ENCODE data around the gene SRRM1. TPM values are rescaled to one million over a fixed set of nuclear protein-coding genes. Genes with fewer than 3 reads are reported as not detected.

Gene SRRM1
- total and polyA plus RNA-seq, 9 of the 15 experiments (the other 6 are each of a cell fraction or from before 2014, with no cell fraction given), result 54.5 to 268 (median 115) TPM

DNA sequence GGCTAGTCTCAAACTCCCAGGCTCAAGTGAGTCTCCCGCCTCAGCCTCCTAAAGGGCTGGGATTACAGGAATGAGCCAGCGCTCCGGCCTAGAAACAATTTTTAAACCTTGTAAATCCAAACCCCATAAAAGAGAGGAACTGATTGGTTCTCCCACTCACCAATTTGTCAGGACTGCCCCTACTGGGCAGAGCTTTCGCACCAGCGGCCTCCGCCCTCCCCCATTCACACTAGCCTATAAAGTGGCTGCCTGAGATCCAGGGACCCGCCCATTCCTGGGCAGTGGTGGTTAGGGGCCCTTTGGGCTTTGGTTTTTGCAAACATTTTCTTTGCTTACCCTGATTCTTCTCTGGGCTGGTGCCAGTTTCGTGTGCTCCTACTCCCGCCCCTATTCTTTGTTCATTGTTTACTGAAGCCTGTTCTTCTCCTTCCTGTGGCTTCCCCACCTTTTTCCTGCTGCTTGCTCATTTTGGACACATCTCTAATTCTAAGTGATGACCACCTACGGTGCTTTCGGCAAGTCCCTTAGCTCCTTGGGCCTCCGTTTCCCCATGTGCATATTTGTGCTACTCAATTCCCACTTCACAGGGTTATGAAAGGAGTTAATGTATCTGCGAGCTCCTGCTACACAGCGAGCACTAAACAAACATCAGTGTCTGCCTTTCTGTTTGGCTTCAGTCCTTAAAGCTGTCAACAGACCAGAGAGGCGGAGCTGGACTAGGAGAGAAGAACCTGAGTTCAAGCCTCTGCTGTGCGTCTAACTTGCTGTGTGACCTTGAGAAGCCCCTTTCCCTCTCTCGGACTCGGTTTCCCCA, 62.4 kb downstream of the SRRM1 start (continued):
- TF ChIP-seq ZNF668 (CRISPR knock-in tag; IDR thresholded peaks at IDR 0.05) (no peak), ATF1 (CRISPR knock-in tag; IDR thresholded peaks at IDR 0.05) (no peak), ATF1 (tag; IDR thresholded peaks at IDR 0.05) (peak; percentile 54; the same call in 1 of the 2 replicates), ILF3 (IDR thresholded peaks at IDR 0.05; ENCODE audit: borderline replicate concordance) (no peak), ETV5 (CRISPR knock-in tag; IDR thresholded peaks at IDR 0.05; ENCODE audit: low read depth) (no peak), MAFG (tag; conservative IDR thresholded peaks at IDR 0.05) (no peak), MCM3 (IDR thresholded peaks at IDR 0.05) (no peak), PHB2 (IDR thresholded peaks at IDR 0.05; ENCODE audit: low read depth) (no peak), GABPB1 (CRISPR knock-in tag; IDR thresholded peaks at IDR 0.05) (no peak), PHF8 (IDR thresholded peaks at IDR 0.05; ENCODE audit: borderline replicate concordance, low read length) (peak; percentile 51; the same call in 1 of the 2 replicates), CREB1 (IDR thresholded peaks at IDR 0.05) (no peak), CREB1 (CRISPR knock-in tag; IDR thresholded peaks at IDR 0.05) (no peak; the same call in 1 of the 2 replicates), TAF7 (tag; IDR thresholded peaks at IDR 0.05) (no peak), CHD2 (IDR thresholded peaks at IDR 0.05; ENCODE audit: low read depth, low read length) (0 out of 2 replicates have a peak, but pooled peaks have one; percentile 48), SMAD4 (CRISPR knock-in tag; conservative IDR thresholded peaks at IDR 0.05) (0 out of 2 replicates have a peak, but pooled peaks have one; percentile 33), PHTF2 (CRISPR knock-in tag; IDR thresholded peaks at IDR 0.05) (no peak), ETV1 (tag; conservative IDR thresholded peaks at IDR 0.05; ENCODE audit: low read depth) (no peak), CCAR2 (IDR thresholded peaks at IDR 0.05; ENCODE audit: low read depth, low read length) (no peak), SIN3B (IDR thresholded peaks at IDR 0.05; ENCODE audit: low read depth) (no peak)
- TF ChIP-seq, protein P1, sequence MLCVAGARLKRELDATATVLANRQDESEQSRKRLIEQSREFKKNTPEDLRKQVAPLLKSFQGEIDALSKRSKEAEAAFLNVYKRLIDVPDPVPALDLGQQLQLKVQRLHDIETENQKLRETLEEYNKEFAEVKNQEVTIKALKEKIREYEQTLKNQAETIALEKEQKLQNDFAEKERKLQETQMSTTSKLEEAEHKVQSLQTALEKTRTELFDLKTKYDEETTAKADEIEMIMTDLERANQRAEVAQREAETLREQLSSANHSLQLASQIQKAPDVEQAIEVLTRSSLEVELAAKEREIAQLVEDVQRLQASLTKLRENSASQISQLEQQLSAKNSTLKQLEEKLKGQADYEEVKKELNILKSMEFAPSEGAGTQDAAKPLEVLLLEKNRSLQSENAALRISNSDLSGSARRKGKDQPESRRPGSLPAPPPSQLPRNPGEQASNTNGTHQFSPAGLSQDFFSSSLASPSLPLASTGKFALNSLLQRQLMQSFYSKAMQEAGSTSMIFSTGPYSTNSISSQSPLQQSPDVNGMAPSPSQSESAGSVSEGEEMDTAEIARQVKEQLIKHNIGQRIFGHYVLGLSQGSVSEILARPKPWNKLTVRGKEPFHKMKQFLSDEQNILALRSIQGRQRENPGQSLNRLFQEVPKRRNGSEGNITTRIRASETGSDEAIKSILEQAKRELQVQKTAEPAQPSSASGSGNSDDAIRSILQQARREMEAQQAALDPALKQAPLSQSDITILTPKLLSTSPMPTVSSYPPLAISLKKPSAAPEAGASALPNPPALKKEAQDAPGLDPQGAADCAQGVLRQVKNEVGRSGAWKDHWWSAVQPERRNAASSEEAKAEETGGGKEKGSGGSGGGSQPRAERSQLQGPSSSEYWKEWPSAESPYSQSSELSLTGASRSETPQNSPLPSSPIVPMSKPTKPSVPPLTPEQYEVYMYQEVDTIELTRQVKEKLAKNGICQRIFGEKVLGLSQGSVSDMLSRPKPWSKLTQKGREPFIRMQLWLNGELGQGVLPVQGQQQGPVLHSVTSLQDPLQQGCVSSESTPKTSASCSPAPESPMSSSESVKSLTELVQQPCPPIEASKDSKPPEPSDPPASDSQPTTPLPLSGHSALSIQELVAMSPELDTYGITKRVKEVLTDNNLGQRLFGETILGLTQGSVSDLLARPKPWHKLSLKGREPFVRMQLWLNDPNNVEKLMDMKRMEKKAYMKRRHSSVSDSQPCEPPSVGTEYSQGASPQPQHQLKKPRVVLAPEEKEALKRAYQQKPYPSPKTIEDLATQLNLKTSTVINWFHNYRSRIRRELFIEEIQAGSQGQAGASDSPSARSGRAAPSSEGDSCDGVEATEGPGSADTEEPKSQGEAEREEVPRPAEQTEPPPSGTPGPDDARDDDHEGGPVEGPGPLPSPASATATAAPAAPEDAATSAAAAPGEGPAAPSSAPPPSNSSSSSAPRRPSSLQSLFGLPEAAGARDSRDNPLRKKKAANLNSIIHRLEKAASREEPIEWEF (CRISPR knock-in tag; IDR thresholded peaks at IDR 0.05), result no peak
- TF ChIP-seq, protein P2, sequence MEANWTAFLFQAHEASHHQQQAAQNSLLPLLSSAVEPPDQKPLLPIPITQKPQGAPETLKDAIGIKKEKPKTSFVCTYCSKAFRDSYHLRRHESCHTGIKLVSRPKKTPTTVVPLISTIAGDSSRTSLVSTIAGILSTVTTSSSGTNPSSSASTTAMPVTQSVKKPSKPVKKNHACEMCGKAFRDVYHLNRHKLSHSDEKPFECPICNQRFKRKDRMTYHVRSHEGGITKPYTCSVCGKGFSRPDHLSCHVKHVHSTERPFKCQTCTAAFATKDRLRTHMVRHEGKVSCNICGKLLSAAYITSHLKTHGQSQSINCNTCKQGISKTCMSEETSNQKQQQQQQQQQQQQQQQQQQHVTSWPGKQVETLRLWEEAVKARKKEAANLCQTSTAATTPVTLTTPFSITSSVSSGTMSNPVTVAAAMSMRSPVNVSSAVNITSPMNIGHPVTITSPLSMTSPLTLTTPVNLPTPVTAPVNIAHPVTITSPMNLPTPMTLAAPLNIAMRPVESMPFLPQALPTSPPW (CRISPR knock-in tag; IDR thresholded peaks at IDR 0.05), result peak; percentile 69
- TF ChIP-seq, protein P3, sequence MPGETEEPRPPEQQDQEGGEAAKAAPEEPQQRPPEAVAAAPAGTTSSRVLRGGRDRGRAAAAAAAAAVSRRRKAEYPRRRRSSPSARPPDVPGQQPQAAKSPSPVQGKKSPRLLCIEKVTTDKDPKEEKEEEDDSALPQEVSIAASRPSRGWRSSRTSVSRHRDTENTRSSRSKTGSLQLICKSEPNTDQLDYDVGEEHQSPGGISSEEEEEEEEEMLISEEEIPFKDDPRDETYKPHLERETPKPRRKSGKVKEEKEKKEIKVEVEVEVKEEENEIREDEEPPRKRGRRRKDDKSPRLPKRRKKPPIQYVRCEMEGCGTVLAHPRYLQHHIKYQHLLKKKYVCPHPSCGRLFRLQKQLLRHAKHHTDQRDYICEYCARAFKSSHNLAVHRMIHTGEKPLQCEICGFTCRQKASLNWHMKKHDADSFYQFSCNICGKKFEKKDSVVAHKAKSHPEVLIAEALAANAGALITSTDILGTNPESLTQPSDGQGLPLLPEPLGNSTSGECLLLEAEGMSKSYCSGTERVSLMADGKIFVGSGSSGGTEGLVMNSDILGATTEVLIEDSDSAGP (CRISPR knock-in tag; IDR thresholded peaks at IDR 0.05), result no peak
